22Rv1 (cell line): Measurements from ENCODE around the gene SLC25A10.

Experiments used
- CTCF ChIP-seq: fragments of 450-650 bp; IDR thresholded peaks from 2 replicates; pipeline ENCODE4 v1.5.1; 2017; ENCODE audit warnings: mild to moderate bottlenecking
- ZFX ChIP-seq: fragments of 450-650 bp; IDR thresholded peaks from 2 replicates; pipeline ENCODE4 v1.6.1; 2017; ENCODE audit warnings: antibody characterized with exemption, borderline replicate concordance

DNA sequence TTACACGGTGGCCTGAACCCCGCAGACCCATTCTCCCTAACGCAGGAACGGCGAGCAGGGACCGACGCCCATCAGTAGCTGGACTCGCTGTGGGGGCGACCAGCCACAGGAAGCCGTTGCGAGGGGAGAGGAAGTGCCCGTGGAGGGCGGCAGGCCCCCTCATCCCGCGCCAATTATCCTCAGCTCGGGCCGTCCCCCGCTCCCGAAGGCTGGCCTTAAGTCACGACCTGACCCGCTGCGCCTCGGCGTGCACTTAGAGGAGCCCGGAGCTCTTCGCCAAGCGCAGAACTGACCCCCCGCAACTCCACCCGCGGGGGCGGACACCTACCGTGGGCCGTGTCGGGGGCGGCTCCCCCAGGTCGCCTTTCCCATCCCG, 28.9 kb upstream of the SLC25A10 start:
- TF ChIP-seq CTCF: no peak
- TF ChIP-seq ZFX: no peak
